ENCODE data around the gene AIFM3. TPM values are rescaled to one million over a fixed set of nuclear protein-coding genes. Genes with fewer than 3 reads are reported as not detected.

AIFM3 gene
- total and polyA plus RNA-seq, 4 donors = 0.38 to 1.1 (median 0.63) TPM

DNA sequence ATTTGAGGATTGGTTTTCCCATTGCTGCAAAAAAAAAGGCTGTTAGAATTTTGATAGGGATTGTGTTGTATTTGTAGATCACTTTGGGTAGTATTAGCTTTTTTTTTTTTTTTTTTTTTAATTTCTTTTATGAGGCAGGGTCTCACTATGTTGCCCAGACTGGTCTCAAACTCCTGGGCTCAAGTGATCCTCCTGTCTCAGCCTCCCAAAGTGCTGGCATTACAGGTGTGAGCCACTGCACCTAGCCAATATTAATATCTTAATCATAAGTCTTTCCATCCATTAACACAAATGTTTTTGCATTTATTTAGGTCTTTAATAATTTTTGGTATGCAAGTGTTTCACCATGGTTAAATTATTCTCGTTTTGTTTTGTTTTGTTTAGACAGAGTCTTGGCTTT, 23.0 kb upstream of the AIFM3 start:
- 21% methylated on average over 1 of the region's 1 CpG for WGBS
- Histone ChIP-seq H3K4me1 (ENCODE audit: control insufficient read depth in 4 of 4, insufficient read depth in 4 of 4, low read length in 3 of 4) (peaks cover 4 to 55% (median 34%) of the 10 kb centered on the region in 4 donors), H3K27me3 (ENCODE audit: control insufficient read depth in 4 of 4, insufficient read depth in 4 of 4, low read length in 3 of 4) (no peaks in the 10 kb centered on the region), H3K9ac (ENCODE audit: low read depth in 1 of 2, low read length in 2 of 2) (no peak overlapping the region), H3K36me3 (ENCODE audit: control insufficient read depth in 4 of 4, insufficient read depth in 3 of 4, low read depth in 1 of 4, low read length in 3 of 4) (peaks cover 0 to 1% (median 0%) of the 10 kb centered on the region in 4 donors), H3K4me3 (ENCODE audit: low read depth in 1 of 3, low read length in 3 of 3) (no peak overlapping the region), H3K27ac (ENCODE audit: low read depth in 1 of 2, low read length in 2 of 2) (no peak overlapping the region), H3K9me3 (ENCODE audit: control insufficient read depth in 4 of 4, low read length in 3 of 4) (no peaks in the 10 kb centered on the region)
- TF ChIP-seq, protein P1, sequence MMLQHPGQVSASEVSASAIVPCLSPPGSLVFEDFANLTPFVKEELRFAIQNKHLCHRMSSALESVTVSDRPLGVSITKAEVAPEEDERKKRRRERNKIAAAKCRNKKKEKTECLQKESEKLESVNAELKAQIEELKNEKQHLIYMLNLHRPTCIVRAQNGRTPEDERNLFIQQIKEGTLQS (IDR thresholded peaks at IDR 0.05) = no peak
- TF ChIP-seq TAF1 (conservative IDR thresholded peaks at IDR 0.05) = no peak
- no peak for TF ChIP-seq MAX (IDR thresholded peaks at IDR 0.05)
- no peak for TF ChIP-seq EGR1 (IDR thresholded peaks at IDR 0.05; ENCODE audit: low read depth in 2 of 2)
- TF ChIP-seq HNF4G (IDR thresholded peaks at IDR 0.05) = no peak
- DNase-seq (ENCODE audit: low spot score) = no peak

- Histone ChIP-seq H3K9me3 (ENCODE audit: control insufficient read depth in 4 of 4, low read length in 3 of 4) (no peaks in the 10 kb centered on the region), H3K9ac (ENCODE audit: low read depth in 1 of 2, low read length in 2 of 2) (no peak overlapping the region), H3K4me3 (ENCODE audit: low read depth in 1 of 3, low read length in 3 of 3) (no peak overlapping the region), H3K4me1 (ENCODE audit: control insufficient read depth in 4 of 4, insufficient read depth in 4 of 4, low read length in 3 of 4) (peaks cover 7 to 49% (median 30%) of the 10 kb centered on the region in 4 donors), H3K27ac (ENCODE audit: low read depth in 1 of 2, low read length in 2 of 2) (no peak overlapping the region), H3K27me3 (ENCODE audit: control insufficient read depth in 4 of 4, insufficient read depth in 4 of 4, low read length in 3 of 4) (no peaks in the 10 kb centered on the region), H3K36me3 (ENCODE audit: control insufficient read depth in 4 of 4, insufficient read depth in 3 of 4, low read depth in 1 of 4, low read length in 3 of 4) (peaks cover 0 to 7% (median 4%) of the 10 kb centered on the region in 4 donors)
- TF ChIP-seq FOXA1 (IDR thresholded peaks at IDR 0.05) (no peak), RAD21 (IDR thresholded peaks at IDR 0.05) (no peak)
- DNase-seq (ENCODE audit: low spot score) = no peak
- 82% methylated on average over 2 of the region's 2 CpGs for WGBS
Measured at GRCh38 chr22:20945578-20945934, 21.5 kb upstream of the AIFM3 start.

DNA sequence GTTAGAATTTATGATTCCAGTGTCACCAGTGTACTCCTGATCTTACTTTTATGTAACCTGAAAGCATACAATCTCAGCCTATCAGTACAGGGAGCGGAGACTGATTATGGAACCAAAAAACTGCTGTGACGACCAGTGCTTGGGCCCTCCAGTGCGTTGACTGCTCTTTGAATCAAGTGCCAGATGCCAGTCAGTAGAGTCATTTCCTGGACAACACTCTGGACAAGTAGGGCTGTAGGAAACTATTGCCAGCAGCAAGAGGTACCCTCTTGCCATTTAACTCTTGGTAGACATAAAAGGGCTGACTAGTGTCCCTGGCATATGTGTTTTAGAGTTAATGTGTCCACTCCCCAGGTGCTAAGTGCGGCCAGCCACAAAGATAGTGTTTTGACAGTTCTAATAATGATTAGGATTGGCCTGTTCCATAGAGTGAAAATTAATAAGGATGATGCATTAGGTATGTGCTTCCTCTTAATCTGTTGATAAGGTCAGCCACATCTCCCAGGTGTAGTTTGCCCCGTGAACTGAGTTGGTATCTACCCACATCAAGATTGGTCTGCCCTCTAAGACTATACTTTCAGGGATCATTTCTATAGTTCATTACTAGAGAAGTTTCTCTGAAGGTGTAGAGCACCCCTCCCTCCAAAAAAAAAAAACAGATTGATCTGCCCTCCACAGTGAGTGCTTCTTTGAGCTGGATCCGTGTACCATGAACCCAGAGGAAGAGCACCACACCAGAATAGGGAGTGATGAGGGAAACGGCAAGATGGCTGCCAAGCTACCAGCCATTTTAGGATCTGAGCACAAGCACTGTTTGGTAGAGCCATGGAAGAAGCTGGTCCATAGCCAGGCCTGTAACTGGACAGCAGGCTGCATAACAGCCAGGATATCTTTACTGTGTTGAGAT, 20.7 kb upstream of the AIFM3 start:
- DNase-seq (ENCODE audit: low spot score) = no peak
- Histone ChIP-seq H3K9ac (ENCODE audit: low read depth in 1 of 2, low read length in 2 of 2) (no peak overlapping the region), H3K4me1 (ENCODE audit: control insufficient read depth in 4 of 4, insufficient read depth in 4 of 4, low read length in 3 of 4) (peaks cover 10 to 52% (median 33%) of the 10 kb centered on the region in 4 donors), H3K9me3 (ENCODE audit: control insufficient read depth in 4 of 4, low read length in 3 of 4) (no peaks in the 10 kb centered on the region), H3K27me3 (ENCODE audit: control insufficient read depth in 4 of 4, insufficient read depth in 4 of 4, low read length in 3 of 4) (no peaks in the 10 kb centered on the region), H3K27ac (ENCODE audit: low read depth in 1 of 2, low read length in 2 of 2) (no peak overlapping the region), H3K4me3 (ENCODE audit: low read depth in 1 of 3, low read length in 3 of 3) (no peak overlapping the region), H3K36me3 (ENCODE audit: control insufficient read depth in 4 of 4, insufficient read depth in 3 of 4, low read depth in 1 of 4, low read length in 3 of 4) (peaks cover 1 to 11% (median 6%) of the 10 kb centered on the region in 4 donors)
- WGBS = 88% methylated on average over 7 of the region's 7 CpGs
- TF ChIP-seq FOXA2 (IDR thresholded peaks at IDR 0.05) (no peak), RAD21 (IDR thresholded peaks at IDR 0.05) (no peak), NR2F2 (IDR thresholded peaks at IDR 0.05) (no peak), REST (IDR thresholded peaks at IDR 0.05) (no peak), GABPA (IDR thresholded peaks at IDR 0.05 in 1 of 2, conservative IDR thresholded peaks at IDR 0.05 in 1 of 2) (no peak), YY1 (IDR thresholded peaks at IDR 0.05) (no peak), TAF1 (conservative IDR thresholded peaks at IDR 0.05) (no peak), HNF4A (conservative IDR thresholded peaks at IDR 0.05) (no peak), FOXA1 (IDR thresholded peaks at IDR 0.05) (no peak), EGR1 (IDR thresholded peaks at IDR 0.05; ENCODE audit: low read depth in 2 of 2) (no peak)
- TF ChIP-seq, protein P1 (IDR thresholded peaks at IDR 0.05) = no peak

Measured in liver (tissue), 9 donors.